ENCODE data around the gene H1-8. TPM values are rescaled to one million over a fixed set of nuclear protein-coding genes. Genes with fewer than 3 reads are reported as not detected.

H1-8 gene
- total RNA-seq, 2 donors from 2014 or later = not detected

DNA sequence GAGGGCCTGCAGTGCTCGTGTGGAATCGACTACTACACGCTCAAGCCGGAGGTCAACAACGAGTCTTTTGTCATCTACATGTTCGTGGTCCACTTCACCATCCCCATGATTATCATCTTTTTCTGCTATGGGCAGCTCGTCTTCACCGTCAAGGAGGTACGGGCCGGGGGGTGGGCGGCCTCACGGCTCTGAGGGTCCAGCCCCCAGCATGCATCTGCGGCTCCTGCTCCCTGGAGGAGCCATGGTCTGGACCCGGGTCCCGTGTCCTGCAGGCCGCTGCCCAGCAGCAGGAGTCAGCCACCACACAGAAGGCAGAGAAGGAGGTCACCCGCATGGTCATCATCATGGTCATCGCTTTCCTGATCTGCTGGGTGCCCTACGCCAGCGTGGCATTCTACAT is 10.7 kb upstream of the H1-8 start:
- peaks cover 0 to 12% of the 10 kb centered on the region in 2 donors for H3K4me1 ChIP-seq (ENCODE audit: control insufficient read depth in 1 of 2, low read depth in 2 of 2)
- TF ChIP-seq, protein P1, sequence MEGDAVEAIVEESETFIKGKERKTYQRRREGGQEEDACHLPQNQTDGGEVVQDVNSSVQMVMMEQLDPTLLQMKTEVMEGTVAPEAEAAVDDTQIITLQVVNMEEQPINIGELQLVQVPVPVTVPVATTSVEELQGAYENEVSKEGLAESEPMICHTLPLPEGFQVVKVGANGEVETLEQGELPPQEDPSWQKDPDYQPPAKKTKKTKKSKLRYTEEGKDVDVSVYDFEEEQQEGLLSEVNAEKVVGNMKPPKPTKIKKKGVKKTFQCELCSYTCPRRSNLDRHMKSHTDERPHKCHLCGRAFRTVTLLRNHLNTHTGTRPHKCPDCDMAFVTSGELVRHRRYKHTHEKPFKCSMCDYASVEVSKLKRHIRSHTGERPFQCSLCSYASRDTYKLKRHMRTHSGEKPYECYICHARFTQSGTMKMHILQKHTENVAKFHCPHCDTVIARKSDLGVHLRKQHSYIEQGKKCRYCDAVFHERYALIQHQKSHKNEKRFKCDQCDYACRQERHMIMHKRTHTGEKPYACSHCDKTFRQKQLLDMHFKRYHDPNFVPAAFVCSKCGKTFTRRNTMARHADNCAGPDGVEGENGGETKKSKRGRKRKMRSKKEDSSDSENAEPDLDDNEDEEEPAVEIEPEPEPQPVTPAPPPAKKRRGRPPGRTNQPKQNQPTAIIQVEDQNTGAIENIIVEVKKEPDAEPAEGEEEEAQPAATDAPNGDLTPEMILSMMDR (IDR thresholded peaks at IDR 0.05) = no peak
- H3K27ac ChIP-seq = no peak overlapping the region
- H3K27me3 ChIP-seq (replicated peaks; ENCODE audit: insufficient read depth) = no peaks in the 10 kb centered on the region
- ATAC-seq (ENCODE audit: insufficient number of reproducible peaks, low FRiP score, low read depth) (no peak), DNase-seq (ENCODE audit: low spot score) (no peak)
- no peaks in the 10 kb centered on the region for H3K9me3 ChIP-seq
- H3K4me3 ChIP-seq = no peak overlapping the region
- no peaks in the 10 kb centered on the region for H3K36me3 ChIP-seq

DNA sequence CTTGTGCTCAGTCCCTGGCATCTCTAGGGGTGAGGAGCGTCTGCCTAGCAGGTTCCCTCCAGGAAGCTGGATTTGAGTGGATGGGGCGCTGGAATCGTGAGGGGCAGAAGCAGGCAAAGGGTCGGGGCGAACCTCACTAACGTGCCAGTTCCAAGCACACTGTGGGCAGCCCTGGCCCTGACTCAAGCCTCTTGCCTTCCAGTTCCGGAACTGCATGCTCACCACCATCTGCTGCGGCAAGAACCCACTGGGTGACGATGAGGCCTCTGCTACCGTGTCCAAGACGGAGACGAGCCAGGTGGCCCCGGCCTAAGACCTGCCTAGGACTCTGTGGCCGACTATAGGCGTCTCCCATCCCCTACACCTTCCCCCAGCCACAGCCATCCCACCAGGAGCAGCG is 9.6 kb upstream of the H1-8 start:
- H3K36me3 ChIP-seq = no peaks in the 10 kb centered on the region
- ATAC-seq (ENCODE audit: insufficient number of reproducible peaks, low FRiP score, low read depth) (no peak), DNase-seq (ENCODE audit: low spot score) (no peak)
- TF ChIP-seq, protein P1 (IDR thresholded peaks at IDR 0.05) = no peak
- no peak overlapping the region for H3K27ac ChIP-seq
- no peaks in the 10 kb centered on the region for H3K9me3 ChIP-seq
- H3K4me3 ChIP-seq = no peak overlapping the region
- no peaks in the 10 kb centered on the region for H3K27me3 ChIP-seq (replicated peaks; ENCODE audit: insufficient read depth)
- H3K4me1 ChIP-seq (ENCODE audit: control insufficient read depth in 1 of 2, low read depth in 2 of 2) = peaks cover 0 to 12% of the 10 kb centered on the region in 2 donors

DNA sequence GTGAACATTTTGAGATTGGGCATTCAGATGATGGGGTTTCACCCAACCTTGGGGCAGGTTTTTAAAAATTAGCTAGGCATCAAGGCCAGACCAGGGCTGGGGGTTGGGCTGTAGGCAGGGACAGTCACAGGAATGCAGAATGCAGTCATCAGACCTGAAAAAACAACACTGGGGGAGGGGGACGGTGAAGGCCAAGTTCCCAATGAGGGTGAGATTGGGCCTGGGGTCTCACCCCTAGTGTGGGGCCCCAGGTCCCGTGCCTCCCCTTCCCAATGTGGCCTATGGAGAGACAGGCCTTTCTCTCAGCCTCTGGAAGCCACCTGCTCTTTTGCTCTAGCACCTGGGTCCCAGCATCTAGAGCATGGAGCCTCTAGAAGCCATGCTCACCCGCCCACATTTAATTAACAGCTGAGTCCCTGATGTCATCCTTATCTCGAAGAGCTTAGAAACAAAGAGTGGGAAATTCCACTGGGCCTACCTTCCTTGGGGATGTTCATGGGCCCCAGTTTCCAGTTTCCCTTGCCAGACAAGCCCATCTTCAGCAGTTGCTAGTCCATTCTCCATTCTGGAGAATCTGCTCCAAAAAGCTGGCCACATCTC is 8.4 kb upstream of the H1-8 start:
- Histone ChIP-seq H3K9me3 (no peaks in the 10 kb centered on the region), H3K4me3 (no peak overlapping the region), H3K36me3 (no peaks in the 10 kb centered on the region), H3K4me1 (ENCODE audit: control insufficient read depth in 1 of 2, low read depth in 2 of 2) (peaks cover 0 to 7% of the 10 kb centered on the region in 2 donors), H3K27me3 (replicated peaks; ENCODE audit: insufficient read depth) (no peaks in the 10 kb centered on the region), H3K27ac (no peak overlapping the region)
- TF ChIP-seq, protein P1 (IDR thresholded peaks at IDR 0.05) = no peak
- ATAC-seq (ENCODE audit: insufficient number of reproducible peaks, low FRiP score, low read depth) = no peak
- no peak for DNase-seq (ENCODE audit: low spot score)

DNA sequence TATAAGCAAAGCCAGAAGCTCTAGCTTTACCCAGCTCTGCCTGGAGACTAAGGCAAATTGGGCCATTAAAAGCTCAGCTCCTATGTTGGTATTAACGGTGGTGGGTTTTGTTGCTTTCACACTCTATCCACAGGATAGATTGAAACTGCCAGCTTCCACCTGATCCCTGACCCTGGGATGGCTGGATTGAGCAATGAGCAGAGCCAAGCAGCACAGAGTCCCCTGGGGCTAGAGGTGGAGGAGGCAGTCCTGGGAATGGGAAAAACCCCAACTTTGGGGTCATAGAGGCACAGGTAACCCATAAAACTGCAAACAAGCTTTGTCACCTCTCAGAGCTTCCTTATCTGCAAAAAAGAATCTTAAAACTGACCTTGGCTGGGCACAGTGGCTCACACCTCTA is 7.9 kb upstream of the H1-8 start:
- no peaks in the 10 kb centered on the region for H3K27me3 ChIP-seq (replicated peaks; ENCODE audit: insufficient read depth)
- H3K4me3 ChIP-seq = no peak overlapping the region

DNA sequence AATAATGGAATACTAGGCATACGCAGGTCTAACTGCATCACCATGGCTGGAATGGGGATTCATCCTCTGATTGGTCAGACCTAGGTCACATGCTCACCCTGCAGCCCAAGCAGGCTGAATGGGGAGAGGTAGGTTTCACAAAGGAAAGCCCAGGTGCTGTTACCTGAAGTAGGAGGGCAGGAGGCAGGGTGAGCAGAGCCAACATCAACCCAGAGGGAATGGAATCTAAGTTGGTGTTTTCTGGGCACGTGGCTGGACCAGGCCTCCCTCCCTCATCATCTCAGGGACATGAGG is 6.7 kb upstream of the H1-8 start:
- ATAC-seq (ENCODE audit: insufficient number of reproducible peaks, low FRiP score, low read depth) = no peak

More for the DNA sequence above, 7.9 kb upstream of the H1-8 start:
- TF ChIP-seq, protein P1 (IDR thresholded peaks at IDR 0.05) = no peak
- DNase-seq (ENCODE audit: low spot score) (no peak), ATAC-seq (ENCODE audit: insufficient number of reproducible peaks, low FRiP score, low read depth) (no peak)
- Histone ChIP-seq H3K36me3 (no peaks in the 10 kb centered on the region), H3K4me1 (ENCODE audit: control insufficient read depth in 1 of 2, low read depth in 2 of 2) (peaks cover 0 to 2% of the 10 kb centered on the region in 2 donors), H3K27ac (no peak overlapping the region), H3K9me3 (no peaks in the 10 kb centered on the region)

More for the DNA sequence above, 6.7 kb upstream of the H1-8 start:
- no peak overlapping the region for H3K4me3 ChIP-seq
- TF ChIP-seq, protein P1 (IDR thresholded peaks at IDR 0.05) = no peak
- H3K9me3 ChIP-seq = no peaks in the 10 kb centered on the region
- no peaks in the 10 kb centered on the region for H3K4me1 ChIP-seq (ENCODE audit: control insufficient read depth in 1 of 2, low read depth in 2 of 2)
- H3K36me3 ChIP-seq = no peaks in the 10 kb centered on the region
- DNase-seq (ENCODE audit: low spot score) = no peak
- H3K27me3 ChIP-seq (replicated peaks; ENCODE audit: insufficient read depth) = no peaks in the 10 kb centered on the region
- H3K27ac ChIP-seq = no peak overlapping the region

All from thoracic aorta (tissue), 2 donors.